ENCODE data around the gene CALR3.
"Not testable (repeated sequence)": the region's sequence is repeated elsewhere in the genome, so short reads cannot be mapped to it uniquely, and the experiment has no call there.

CALR3 gene

DNA sequence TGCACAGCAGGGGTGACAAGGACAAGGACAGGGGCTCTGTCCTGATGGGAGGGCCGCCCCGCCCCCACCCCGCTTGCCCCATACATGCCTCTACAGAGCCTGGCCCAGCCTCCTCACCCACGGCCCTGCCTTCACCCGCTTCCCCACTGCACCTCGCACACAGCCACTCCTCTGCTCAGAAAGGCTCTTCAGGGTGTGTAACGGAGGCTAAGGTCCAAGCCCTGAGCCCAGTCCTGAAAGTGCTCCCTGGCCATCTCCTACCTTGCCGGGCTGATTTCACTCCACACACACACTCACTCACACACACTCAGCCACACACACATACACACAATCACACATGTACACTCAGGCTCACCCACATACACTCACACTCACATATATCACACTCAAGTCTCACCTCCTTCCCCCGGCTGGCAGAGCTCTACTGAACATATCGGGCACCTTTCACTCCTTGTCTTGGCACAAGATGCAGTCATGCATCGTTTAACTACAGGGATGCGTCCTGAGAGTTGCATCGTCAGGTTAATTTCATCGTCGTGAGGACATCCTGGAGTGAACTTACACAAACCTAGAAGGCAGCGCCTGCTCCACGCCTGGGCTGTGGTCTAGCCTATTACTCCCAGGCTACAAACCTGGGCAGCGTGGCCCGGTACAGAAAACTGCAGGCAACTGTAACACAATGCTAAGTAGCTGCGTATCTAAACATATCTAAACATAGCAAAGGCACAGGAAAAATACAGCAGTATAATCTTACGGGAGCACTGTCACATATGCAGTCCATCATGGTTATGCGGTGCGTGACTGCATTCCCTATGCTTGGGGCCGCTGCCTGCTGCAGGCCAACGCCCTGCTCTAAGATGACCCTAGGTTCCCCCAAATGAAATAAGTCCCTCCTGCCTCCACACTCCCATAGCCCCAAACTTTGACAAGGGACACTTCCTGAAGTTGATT, 37.3 kb downstream of the CALR3 start:
- DNase-seq, result peak in 1 of 58 donors; percentile 1

DNA sequence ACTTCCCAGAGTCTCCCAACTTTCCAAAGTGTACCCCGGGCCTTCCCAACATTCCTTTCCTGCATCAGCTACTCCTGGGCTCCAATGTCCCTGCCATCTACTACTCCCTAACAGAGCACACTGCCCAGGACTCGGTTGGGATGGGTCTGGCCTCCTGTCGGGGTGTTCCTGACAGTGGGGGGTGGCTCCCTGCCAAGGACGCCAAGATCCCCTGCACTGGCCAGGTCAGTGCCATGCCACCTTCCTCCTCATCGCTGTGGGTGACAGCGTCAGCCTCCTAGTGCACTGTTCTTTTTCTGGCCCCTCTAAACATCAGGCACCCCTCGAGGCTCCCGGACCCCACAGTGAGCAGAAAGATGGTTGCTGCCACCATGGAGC, 38.0 kb downstream of the CALR3 start:
- DNase-seq, result peak in 1 of 58 donors; percentile 5

DNA sequence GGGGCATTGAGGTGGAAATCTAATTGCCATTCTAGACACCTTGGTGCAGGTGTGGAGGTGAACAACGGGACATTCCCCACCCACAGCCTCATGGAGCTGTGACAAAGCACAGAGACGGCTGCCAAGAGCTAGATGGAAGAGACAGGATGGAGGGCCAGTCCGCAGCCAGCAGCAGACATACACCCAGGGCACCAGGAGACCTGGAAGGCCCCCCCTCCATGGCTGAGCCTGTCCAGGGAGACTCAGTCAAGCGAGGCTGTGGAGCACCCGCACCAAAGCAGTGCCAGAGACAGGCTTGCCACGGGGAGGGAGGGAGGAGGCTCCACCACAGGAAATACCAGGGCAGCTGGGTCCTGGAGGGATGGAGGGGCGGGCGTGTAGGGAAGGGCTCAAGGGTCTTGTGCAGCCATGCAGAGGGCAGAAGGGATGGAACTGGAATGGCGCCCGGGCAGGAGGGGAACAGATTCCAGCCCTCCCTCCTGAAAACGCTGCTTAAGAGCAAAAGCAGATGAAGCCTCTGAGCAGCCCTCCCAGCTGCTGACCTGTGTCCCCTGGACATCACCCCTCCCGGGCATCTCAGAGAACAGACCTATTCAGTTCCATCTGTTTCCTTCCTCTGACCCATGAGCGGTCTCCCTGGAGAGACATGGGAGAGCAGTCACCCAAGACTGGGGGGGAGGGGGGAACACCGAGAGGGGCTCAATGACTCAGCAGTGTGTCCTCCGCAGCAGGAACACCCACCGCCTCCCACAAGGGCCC, 38.6 kb downstream of the CALR3 start:
- peak in 19 of 58 donors; percentile 9 to 63 (median 28) for DNase-seq

DNA sequence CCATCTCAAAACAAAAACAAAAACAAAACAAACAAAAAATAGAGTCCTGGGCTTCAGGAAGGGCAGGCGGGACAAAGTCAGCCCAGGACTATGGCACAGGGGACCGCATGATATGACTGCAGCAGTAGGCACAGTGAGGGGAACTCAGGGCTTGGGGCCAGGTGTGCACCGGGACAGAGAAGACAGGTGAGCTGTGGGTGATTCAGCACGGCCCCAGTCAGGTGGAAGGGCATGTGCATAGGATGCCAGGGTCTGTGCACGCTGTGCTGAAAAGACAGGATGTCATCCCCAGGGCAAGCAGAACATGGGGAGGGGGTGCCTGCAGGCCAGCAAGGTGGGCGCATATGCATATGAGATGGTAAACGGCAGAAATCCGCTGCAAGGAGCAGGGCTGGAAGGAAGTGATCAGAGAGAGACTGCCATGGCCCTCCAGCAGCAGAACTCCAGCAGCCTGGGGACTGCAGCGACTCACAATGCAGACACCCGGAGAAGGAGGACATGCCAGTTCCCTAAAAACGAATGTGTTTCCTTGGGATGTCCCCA, 39.2 kb downstream of the CALR3 start:
- no peak for DNase-seq

DNA sequence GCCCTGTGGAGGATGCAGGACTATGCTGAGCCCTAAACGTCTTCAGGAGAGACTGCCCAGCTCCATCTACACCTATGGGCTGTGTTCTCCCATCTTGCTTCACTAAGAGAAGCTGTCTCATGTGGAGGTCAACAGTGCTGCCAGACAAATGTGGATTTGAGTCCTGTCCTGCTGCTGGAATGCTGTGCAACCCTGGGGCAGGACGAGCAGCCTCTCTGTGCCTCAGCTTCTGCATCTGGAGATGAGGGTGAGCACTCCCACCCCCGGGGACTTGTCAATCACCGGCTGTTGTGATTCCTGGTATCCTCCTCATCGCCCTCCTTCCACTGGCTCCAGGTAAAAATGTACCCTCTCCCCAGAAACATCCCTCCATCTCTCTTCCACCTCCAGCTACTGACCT, 40.5 kb downstream of the CALR3 start:
- DNase-seq, result no peak

DNA sequence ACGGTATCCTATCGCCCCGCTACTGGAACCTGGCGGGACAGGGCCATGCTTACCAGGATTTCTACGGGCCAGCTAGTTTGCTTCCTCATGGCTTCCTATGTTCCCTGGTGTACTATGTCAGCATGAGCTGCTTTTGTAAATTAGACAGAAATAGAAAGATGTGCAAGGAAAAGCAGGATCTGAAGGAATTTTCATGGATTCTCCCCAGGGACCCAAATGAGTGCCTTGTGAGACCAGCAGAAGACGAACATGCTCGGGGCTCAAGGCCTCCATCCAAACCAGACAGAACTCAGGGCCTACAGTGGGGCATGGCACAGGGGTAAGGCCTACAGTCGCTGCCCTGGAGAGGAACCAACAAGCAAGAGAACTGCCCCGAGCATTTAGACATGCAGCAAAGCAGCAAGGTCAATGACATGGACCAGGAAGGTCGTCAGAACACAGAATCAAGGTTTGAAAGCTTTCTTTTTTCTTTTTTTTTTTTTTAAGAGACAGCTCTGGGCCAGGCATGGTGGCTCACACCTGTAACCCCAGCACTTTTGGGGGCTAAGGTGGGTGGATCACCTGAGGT, 41.5 kb downstream of the CALR3 start:
- DNase-seq, result no peak

DNA sequence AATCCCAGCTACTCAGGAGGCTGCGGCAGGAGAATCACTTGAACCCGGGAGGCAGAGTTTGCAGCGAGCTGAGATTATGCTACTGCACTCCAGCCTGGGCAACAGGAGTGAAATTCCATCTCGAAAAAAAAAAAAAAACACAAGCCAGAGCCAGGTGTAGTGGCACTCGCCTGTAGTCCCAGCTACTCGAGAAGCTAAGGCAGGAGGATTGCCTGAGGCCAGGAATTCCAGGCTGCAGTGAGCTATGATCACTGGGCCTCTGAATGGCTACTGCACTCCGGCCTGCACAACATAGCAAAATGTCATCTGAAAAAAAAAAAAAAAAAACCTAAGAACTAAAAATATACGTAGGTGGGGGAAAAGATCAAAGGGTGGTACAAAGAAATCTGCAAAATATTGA, 43.6 kb downstream of the CALR3 start:
- no peak for DNase-seq

DNA sequence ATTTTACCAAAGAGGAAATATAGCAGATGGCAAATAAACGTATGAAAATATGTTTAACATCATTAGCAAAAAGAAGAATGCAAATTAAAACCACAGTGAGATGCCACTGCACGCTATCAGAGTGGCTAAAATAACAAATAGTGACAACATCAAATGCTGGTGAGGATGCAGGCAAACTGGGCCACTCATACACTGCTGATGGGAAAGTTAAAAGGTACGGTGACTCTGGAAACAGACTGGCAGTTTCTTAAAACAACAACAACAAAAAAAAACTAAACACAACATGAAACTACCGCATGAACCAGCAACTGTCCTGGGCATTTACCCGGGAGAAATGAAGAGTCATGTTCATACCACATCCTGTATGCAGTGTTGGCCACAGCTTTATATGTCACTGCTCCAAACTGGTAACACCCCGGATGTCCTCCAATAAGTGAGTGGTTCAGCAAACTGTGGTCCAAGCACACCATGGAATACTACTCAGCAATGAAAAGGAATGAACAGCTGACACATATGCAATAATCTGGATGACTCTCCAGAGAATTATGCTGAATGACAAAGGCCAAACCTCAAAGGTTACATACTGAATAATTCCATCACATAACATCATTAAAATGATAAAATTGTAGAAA, 46.5 kb downstream of the CALR3 start:
- DNase-seq, result no peak

DNA sequence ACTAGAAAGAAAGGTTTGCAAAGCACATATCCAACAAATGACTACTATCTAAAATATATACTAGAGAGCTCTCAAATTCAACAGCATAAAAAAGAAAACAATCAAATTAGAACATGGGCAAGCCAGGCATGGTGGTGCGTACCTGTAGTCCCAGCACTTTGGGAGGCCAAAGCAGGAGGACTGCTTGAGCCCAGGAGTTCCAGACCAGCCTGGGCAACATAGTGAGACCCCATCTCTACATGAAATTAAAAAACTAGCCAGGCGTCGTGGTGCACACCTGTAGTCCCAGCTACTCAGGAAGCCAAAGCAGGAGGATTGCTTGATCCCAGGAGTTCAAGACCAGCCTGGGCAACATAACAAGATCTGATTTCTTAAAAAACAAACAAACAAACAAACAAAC, 47.1 kb downstream of the CALR3 start:
- not testable (repeated sequence) for DNase-seq

DNA sequence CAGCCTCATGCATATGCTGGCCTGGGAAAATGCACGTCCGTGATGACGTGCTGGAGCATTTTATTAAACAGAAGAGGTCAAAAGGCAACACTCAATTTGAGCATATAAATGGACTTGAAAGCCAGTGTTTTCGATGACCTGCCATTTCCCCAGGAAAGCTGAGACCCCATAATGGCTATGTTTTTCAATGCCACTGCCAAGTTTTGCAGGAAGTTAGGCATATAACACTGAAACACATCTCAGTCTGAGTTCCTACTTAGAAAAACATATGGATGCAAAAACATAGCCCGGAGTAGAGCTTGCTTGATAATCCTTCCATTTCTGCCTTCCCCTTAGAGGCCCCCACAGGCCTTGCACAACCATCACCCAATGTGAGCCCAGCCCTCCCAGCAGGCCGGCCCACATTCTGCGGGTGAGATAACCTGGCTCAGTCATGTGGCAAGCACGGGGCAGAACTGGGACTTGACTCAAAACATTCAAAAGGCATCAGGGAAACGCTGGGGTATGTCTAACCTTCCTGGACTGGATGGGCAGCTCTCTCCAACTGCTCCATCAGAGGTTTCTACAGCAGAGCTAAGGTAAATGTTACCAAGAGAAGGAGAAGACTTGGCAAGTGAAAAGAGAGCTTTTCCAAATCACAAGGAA, 49.1 kb downstream of the CALR3 start:
- peak in 15 of 58 donors; percentile 8 to 55 (median 18) for DNase-seq

DNA sequence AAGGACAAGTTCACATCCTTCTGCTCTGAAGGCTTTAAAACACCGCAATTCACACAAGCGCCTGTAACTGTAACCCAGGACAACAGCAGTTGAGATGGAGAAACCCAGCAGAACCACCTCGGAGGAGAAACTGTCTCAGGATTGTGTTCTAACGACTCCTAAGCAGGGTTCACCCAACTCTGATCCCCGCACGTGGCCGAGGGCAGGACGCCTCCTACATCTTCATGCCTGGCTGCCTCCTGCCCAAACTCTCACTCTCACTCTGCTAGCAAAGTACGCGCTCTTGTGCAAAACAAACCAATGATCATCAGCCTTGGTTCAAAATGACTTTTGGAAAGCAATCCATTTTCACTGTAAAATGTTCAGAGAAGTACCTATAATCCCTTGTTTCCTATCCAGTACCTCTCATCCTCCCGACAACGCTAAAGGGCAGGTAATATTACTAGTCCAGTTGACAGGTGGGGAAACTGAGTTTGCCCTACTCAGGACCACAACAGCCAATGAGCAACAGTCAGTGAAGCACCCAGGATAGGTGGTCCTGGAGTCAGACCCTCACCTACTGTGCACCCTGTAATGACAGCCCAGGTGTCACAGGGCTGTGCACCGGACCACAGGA, 49.8 kb downstream of the CALR3 start:
- DNase-seq, result no peak

DNA sequence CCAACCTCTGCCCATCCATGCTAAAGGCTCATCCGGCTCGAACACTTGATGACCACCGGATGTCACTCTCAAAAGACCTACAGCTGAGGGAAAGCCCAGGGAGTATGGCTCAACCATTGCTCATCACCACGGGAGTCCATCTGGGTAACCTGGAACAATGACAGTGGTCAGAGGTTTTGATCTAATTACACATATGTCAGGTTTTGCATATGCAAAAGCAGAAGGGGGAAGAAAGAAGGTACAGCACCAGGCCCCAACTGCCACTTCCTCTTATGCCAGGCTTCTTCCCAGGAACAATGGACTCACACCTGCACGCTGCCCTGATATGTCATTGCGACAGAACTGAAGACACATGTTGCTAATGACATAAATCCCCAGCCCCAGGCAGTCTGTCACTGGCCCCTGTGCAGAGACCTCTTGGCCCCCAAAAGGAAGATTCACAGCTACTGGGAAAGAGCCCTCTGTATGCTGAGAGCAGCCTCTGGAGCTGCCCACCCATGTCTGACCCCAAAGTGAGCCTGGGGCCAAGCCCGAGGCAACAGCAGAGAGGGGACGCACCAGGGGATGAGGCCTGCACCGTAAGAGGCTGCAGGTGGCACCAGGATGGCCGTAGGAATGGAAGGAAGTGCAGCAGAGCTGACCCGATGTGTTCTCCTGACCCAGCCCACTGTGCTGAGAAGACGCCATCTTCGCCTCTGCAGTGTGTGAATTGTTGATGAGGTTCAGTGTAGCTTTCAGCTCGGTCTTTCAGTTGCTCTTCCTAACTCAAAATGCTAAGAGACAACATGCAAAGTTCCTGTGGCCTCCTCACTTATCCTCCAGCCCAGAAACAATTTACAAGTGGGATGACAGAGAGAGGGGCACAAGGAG, 50.5 kb downstream of the CALR3 start:
- no peak for DNase-seq

DNA sequence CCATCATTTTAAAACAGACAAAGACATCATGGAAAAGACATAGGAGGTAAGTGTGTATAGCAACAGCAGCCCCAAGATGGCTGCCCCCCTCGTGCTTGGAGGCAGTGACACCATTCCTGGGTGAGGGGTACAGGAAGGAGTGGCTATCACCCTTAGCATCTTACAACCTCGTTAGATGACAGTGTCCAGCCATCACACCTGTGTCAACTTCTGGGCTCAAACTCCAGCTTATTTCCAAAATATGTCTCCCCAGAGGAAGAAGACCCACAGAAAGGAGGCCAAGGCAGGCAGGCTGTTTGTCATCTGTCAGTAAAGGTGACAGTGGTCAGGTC, 51.7 kb downstream of the CALR3 start:
- DNase-seq, result no peak

DNA sequence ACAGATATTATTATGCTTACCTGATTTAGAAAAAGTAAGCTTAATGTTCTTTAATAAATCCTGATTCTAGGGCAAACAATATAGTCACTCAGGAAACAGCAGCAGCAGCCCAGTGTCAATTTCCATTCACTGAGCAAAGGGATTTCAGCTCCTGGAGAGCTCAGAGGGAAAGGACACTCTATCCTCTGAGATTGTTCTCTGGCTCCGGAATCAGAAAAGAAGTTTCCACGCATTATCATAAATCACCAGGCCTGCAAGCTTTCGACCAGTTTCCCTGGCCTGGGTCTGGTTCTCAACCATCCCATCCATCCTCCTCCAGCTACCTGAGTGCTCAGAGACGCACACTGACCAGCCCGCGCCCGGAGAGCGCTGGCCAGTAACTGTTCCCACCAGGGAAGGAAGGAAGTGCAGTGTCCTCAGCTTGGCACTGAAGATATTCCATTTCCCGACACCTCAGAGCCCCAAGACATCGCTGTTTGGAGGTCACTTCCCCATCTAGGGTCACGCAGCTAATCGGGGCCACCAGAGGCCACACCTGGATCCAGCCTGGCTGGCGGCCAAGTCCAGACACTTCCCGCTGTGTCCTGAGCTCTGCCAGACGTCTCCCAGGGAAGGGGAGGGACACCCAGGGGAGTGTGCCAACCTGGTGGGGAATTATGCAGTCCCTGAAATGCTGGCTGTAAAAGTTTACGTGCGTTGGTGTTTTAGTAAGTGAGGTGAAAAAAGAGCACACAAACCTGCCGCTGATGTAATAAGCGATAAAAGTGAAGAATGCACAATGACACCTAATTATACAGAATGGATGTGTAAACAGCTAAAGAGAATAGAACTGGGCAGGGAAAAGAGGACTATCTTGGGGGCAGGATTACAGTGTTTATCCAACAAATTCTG, 53.3 kb downstream of the CALR3 start:
- DNase-seq, result peak in 5 of 58 donors; percentile 5 to 15 (median 10)

DNA sequence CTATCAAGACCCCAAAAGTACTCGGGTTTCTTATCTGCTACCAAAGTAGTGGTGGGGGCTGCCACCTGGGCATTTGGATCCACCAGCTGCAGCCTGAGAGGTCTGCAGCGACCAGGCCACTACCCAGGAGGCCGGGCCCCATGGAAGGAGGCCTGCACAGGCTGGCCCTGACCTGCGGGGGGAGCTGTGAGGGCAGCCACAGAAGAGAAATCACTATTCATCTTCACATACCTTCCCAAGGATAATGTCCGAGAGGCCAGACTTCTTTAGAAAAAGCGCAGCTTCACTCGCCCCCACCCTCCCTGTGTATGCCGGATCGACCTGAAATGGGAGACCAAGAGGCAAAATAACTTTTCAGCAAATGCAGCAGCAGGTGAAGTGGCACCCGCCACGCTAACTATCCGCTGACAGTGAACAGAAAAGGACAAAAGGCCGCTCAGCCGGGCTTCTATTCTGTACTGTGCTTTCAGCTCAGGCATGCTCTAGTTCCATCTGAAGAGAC, 54.3 kb downstream of the CALR3 start:
- peak in 1 of 58 donors; percentile 13 for DNase-seq

DNA sequence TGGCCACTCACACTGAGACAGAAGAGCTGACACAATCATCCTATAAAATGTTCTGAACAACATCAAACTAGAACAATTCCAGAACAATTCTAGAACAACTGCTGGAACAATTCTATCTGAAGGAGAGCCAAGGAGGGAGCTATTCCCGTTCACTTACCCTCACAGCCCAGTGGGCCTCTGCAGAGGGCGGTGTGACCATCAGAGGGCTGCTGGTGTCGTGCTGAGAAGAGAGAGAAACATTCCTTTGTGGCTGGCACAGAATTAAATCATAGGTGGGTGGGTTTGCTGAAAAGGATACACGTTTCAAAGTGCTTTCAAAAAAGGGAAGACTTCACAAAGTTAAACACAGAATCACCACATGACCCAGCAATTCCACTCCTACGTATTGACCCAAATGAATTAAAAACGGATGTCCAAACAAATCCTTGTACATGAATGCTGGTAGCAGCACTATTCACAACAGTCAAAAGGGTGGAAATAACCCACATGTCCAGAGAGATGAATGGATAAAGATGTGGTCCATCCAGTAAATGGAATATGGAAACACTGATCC, 59.1 kb downstream of the CALR3 start:
- peak in 2 of 58 donors; percentile 19 to 20 for DNase-seq

DNA sequence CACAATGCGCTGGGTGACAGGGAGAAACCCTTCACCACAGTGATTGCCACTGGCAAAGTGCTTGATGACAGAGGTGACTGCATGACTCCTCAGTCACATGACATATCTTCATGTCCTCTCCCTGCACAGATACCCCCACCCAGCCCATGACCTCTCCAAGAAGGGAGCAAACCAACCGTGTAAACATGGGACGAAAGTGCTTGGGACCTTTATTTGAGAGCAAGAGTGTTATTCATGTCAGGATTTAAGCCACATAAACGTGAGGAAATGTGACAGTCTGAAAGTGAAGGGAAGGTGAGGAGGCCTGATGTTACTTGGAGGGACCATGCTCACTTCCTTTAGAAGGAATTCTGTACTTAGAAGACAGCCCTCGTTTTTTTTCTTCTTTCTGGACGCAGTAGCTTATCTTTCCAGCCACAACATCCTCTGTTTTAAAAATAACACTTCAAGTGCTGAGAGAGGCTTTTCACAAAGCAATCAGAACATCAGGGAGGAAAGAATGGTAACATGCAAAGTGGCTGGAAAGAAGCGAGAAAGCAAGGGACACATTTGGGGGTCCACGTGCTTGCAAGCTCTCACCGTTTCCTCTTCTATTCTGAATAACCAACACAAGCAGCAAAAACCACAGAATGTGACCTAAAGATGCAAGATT, 59.8 kb downstream of the CALR3 start:
- peak in 9 of 58 donors; percentile 11 to 58 (median 22) for DNase-seq

Data from anterior cingulate cortex (tissue), 58 donors.